Transverse colon (tissue), 4 donors: ENCODE results near the gene HPCAL1. TPM values are rescaled to one million over a fixed set of nuclear protein-coding genes. Genes with fewer than 3 reads are reported as not detected.

ENCODE experiments used
- DNase-seq: peaks from one replicate; pipeline ENCODE4 v3.0.0-alpha.2; 2019
- H3K27ac ChIP-seq, 4 donors: fragments of 200-600 bp; sonication (generic); 2 replicates each; pipeline ENCODE4 v1.5.1; 2016 to 2018; ENCODE audit warnings: inconsistent platforms in 4 of 4
- H3K27me3 ChIP-seq: fragments of 200-600 bp; sonication (generic); 2 replicates; pipeline ENCODE4 v1.5.1; 2017; ENCODE audit warnings: inconsistent platforms
- H3K36me3 ChIP-seq, 4 donors: fragments of 200-600 bp; sonication (generic); 2 replicates each; pipeline ENCODE4 v1.5.1; 2017 to 2019; ENCODE audit warnings: inconsistent platforms in 4 of 4
- H3K4me1 ChIP-seq, 4 donors: fragments of 200-600 bp; sonication (generic); 2 replicates each; pipeline ENCODE4 v1.5.1; 2017 to 2020; ENCODE audit warnings: inconsistent platforms in 4 of 4
- H3K4me3 ChIP-seq, 4 donors: fragments of 200-600 bp; sonication (generic); 1 replicate in 1 of 4; 2 replicates in 3 of 4; pipeline versions ENCODE4 v1.5.1 to v1.6.1; 2017 to 2019; ENCODE audit warnings: inconsistent platforms in 4 of 4
- H3K9me3 ChIP-seq, 2 donors: fragments of 200-600 bp; sonication (generic); 2 replicates each; pipeline ENCODE4 v1.5.1; 2017 to 2019; ENCODE audit warnings: inconsistent platforms in 2 of 2
- EP300 ChIP-seq: sonication (generic); formaldehyde crosslinking; IDR thresholded peaks from one replicate; pipeline ENCODE4 v1.6.1; 2017; ENCODE audit warnings: antibody characterized with exemption, low read depth
- POLR2A ChIP-seq: fragments of 450-650 bp; IDR thresholded peaks from one replicate; pipeline ENCODE4 v1.6.1; 2016; ENCODE audit warnings: antibody characterized with exemption, mild to moderate bottlenecking, moderate library complexity
- POLR2AphosphoS5 ChIP-seq, 3 donors: sonication (generic); formaldehyde crosslinking; IDR thresholded peaks; one replicate each; pipeline ENCODE4 v1.6.1; 2016; ENCODE audit warnings: antibody characterized with exemption in 3 of 3
- WGBS, 2 donors: methylation state at CpG; one replicate each; pipeline ENCODE4 v1.1.5; 2018; ENCODE audit warnings: low coverage in 1 of 2; 5-methylcytosine and 5-hydroxymethylcytosine counted together
- in situ Hi-C, 4 donors: fragments of 200-750 bp; cut with MboI; loops; one replicate each; pipeline versions ENCODE4 v1.15.0 to v1.15.1; 2017; ENCODE audit warnings: low sequenced_read_pairs in 3 of 4, low pct_ligation_motif_present in 1 of 4, low pct_unique_long_range_greater_than_20kb in 1 of 4
- intact Hi-C: fragments of 100-400 bp; cut with DNase I; formaldehyde crosslinking; loops from one replicate; pipeline ENCODE4 v1.15.1; 2023; ENCODE audit warnings: low total_unique reads
- total RNA-seq, 4 donors: library from RNA; depleted of rRNA; stranded (reverse); fragments of >200 nt; gene quantifications; one replicate each; pipeline ENCODE4 v1.1.0, GENCODE V29; 2016
- TF ChIP-seq, protein P1 (sequence below), 5 experiments: fragments of 200-600 bp in 3 of 5; fragments of 450-650 bp in 2 of 5; sonication (generic) in 3 of 5; IDR thresholded peaks; 1 replicate in 2 of 5; 2 replicates in 3 of 5; pipeline ENCODE4 v1.5.1; 2016 to 2017; ENCODE audit warnings: antibody characterized with exemption in 5 of 5, inconsistent platforms in 3 of 5, mild to moderate bottlenecking in 2 of 5, moderate library complexity in 1 of 5

HPCAL1 gene
- total RNA-seq, 4 donors from 2014 or later, result 88.9 to 221 (median 129) TPM

DNA sequence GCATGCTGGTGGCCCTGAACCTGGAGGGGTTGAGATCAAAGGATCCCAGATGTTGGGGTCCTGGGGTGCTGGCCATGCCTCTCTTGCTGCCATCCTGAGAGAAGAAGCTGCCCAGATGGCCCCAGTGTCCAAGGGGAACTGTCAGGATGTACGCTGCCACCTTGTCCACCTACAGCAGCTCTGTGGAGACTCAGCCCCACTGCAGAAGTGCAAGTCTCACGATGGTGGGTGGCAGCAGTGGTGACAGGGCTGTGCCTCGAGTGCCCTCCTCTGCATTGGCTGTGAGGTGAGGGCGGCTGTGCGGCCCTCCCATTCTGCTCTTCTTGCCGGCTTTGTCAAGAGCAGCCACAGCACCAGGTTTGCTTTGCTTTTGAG lies 120.7 kb downstream of the HPCAL1 start:
- no peak overlapping the region for H3K4me3 ChIP-seq
- 89% methylated on average over 5 of the region's 6 CpGs; no CpG with 5 or more reads in 1 of the 2 donors for WGBS, 2 donors
- no peaks in the 10 kb centered on the region for H3K9me3 ChIP-seq
- in situ Hi-C loops, result loop anchor here in 3 of 4 donors (10.0 to 25.0 kb wide), 3 partner anchors 136 to 289 kb away; no protein-coding TSS in a partner anchor
- peaks cover 0 to 3% (median under 1%) of the 10 kb centered on the region in 4 donors for H3K4me1 ChIP-seq
- intact Hi-C loops, result no loop called here
- DNase-seq, result no peak
- no peak overlapping the region for H3K27ac ChIP-seq
- H3K27me3 ChIP-seq, result no peaks in the 10 kb centered on the region
- TF ChIP-seq, protein P1, sequence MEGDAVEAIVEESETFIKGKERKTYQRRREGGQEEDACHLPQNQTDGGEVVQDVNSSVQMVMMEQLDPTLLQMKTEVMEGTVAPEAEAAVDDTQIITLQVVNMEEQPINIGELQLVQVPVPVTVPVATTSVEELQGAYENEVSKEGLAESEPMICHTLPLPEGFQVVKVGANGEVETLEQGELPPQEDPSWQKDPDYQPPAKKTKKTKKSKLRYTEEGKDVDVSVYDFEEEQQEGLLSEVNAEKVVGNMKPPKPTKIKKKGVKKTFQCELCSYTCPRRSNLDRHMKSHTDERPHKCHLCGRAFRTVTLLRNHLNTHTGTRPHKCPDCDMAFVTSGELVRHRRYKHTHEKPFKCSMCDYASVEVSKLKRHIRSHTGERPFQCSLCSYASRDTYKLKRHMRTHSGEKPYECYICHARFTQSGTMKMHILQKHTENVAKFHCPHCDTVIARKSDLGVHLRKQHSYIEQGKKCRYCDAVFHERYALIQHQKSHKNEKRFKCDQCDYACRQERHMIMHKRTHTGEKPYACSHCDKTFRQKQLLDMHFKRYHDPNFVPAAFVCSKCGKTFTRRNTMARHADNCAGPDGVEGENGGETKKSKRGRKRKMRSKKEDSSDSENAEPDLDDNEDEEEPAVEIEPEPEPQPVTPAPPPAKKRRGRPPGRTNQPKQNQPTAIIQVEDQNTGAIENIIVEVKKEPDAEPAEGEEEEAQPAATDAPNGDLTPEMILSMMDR (IDR thresholded peaks at IDR 0.05), result no peak
- TF ChIP-seq POLR2A, result no peak
- peaks cover 0 to 9% (median 0%) of the 10 kb centered on the region in 4 donors for H3K36me3 ChIP-seq

DNA sequence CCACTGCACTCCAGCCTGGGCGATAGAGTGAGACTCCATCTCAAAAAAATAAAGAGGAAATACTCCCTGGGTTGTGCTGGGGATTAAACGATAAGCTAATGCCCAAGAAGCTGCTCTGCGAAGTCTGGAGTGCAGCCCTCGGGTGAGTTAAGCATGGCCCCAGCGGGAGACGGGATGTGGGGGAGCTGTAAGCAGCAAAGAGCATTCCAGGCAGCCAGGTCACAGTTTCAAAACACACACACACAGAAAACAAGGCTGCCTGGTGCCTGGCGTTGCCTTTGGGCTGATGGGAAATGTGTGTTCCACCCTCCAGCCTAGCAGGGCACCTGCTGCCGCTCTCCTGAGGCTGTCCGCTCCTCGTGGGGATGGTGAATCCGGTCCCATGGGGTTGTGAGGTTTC lies 121.3 kb downstream of the HPCAL1 start:
- Histone ChIP-seq H3K4me1 (peaks cover 0 to 8% (median 5%) of the 10 kb centered on the region in 4 donors), H3K27me3 (no peaks in the 10 kb centered on the region), H3K27ac (no peak overlapping the region), H3K4me3 (no peak overlapping the region), H3K36me3 (peaks cover 0 to 9% (median 0%) of the 10 kb centered on the region in 4 donors), H3K9me3 (no peaks in the 10 kb centered on the region)
- TF ChIP-seq, protein P1 (IDR thresholded peaks at IDR 0.05), result no peak
- TF ChIP-seq POLR2A, result no peak
- no peak for TF ChIP-seq EP300
- TF ChIP-seq POLR2AphosphoS5 (IDR thresholded peaks at IDR 0.05), result no peak
- intact Hi-C loops (no loop called here), in situ Hi-C loops (loop anchor here in 3 of 4 donors (10.0 to 25.0 kb wide), 3 partner anchors 137 to 289 kb away; no protein-coding TSS in a partner anchor)
- no peak for DNase-seq
- WGBS, 2 donors, result 95% methylated on average over 11 of the region's 11 CpGs; no CpG with 5 or more reads in 1 of the 2 donors

DNA sequence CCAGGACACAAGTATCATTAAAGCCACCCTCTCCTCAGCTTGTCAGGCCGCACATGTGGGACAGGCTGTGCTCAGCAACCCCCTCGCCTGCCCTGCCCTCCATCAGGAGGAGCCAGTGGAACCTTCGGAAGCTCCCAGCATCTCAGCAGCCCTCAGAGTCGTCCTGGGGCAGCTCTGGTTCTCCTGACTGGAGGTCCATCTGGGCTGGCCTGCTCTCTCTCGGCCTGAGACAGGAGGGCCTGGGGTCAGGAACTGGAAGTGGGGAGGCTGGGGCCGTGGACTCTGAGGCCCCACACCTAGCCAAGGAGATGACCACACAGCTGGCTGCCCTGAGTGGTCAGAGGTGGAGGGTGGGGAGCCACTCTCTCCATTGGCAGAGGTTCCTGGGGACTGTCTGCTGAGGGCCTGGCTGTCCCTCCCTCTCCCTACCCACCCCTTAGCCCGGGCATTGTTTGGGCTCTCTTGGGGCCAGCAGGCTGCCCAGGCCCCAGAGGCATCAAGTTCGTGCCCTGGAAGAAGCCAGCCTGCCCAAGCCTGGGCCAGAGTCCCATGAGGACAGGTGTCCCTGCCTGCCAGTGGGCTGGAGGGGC lies 122.3 kb downstream of the HPCAL1 start:
- peaks cover 0 to 9% (median 0%) of the 10 kb centered on the region in 4 donors for H3K36me3 ChIP-seq
- no peak overlapping the region for H3K27ac ChIP-seq
- H3K4me3 ChIP-seq, result no peak overlapping the region
- DNase-seq, result no peak
- intact Hi-C loops (no loop called here), in situ Hi-C loops (loop anchor here in 3 of 4 donors (10.0 to 25.0 kb wide), 4 partner anchors 138 to 588 kb away; partner anchors contain the start of gene TAF1B (in 1 of the 3))
- TF ChIP-seq EP300 (no peak), POLR2A (no peak), POLR2AphosphoS5 (IDR thresholded peaks at IDR 0.05) (no peak)
- TF ChIP-seq, protein P1 (IDR thresholded peaks at IDR 0.05), result no peak
- no peaks in the 10 kb centered on the region for H3K27me3 ChIP-seq
- no peaks in the 10 kb centered on the region for H3K9me3 ChIP-seq
- peaks cover 0 to 8% (median 5%) of the 10 kb centered on the region in 4 donors for H3K4me1 ChIP-seq
- 94% methylated on average over 8 of the region's 8 CpGs; no CpG with 5 or more reads in 1 of the 2 donors for WGBS, 2 donors

DNA sequence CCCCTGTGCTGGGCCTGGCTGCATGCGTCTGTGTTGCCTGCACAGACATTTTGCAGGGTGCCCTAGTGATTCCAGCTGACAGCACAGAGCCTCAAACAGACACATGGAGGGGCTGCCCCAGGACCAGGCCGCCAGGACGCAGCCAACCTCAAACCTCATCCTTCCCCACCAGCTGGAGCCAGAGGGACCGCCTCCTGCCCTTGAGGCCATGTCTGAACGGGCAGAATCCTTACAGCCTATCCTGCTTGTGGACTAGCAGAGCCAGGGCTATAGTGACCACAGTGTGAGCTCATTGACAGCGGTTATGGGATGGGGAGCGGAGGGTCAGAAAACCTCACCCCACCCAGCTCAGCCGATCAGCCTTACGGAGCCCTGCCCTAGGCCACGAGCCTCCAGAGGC lies 123.0 kb downstream of the HPCAL1 start:
- no peak for DNase-seq
- H3K27ac ChIP-seq, result no peak overlapping the region
- H3K9me3 ChIP-seq, result no peaks in the 10 kb centered on the region
- in situ Hi-C loops, result loop anchor here in 2 of 4 donors (10.0 to 25.0 kb wide), 2 partner anchors 291 to 588 kb away; partner anchors contain the start of gene TAF1B (in 1 of the 2)
- 70% methylated on average over 10 of the region's 10 CpGs; no CpG with 5 or more reads in 1 of the 2 donors for WGBS, 2 donors
- H3K4me1 ChIP-seq, result peaks cover 0 to 8% (median 5%) of the 10 kb centered on the region in 4 donors
- TF ChIP-seq POLR2A (no peak), POLR2AphosphoS5 (IDR thresholded peaks at IDR 0.05) (no peak), EP300 (no peak)
- TF ChIP-seq, protein P1 (IDR thresholded peaks at IDR 0.05), result no peak
- H3K27me3 ChIP-seq, result no peaks in the 10 kb centered on the region
- no peak overlapping the region for H3K4me3 ChIP-seq
- intact Hi-C loops, result no loop called here
- peaks cover 0 to 9% (median 0%) of the 10 kb centered on the region in 4 donors for H3K36me3 ChIP-seq
